H9 (cell line): ENCODE data around the gene RNF17. TPM values are rescaled to one million over a fixed set of nuclear protein-coding genes. Genes with fewer than 3 reads are reported as not detected.
A peak's percentile ranks its signal among the peaks of the same experiment; 100 is the strongest.

Experiments
- DNase-seq: peaks from one replicate; pipeline ENCODE4 v3.0.0-alpha.2; 2017
- H2AFZ ChIP-seq: one replicate; pipeline ENCODE4 v1.6.1; 2013; ENCODE audit warnings: mild to moderate bottlenecking, low read length, control low read depth, moderate library complexity
- H2AK5ac ChIP-seq: 2 replicates; pipeline ENCODE4 v1.6.1; 2013; ENCODE audit warnings: low read length, control low read depth, mixed read lengths; ENCODE audit not compliant: insufficient read length
- H2BK120ac ChIP-seq: one replicate; pipeline ENCODE4 v1.6.1; 2013; ENCODE audit warnings: low read depth, mild to moderate bottlenecking, low read length, control low read depth, inconsistent platforms; ENCODE audit not compliant: poor library complexity, severe bottlenecking
- H2BK12ac ChIP-seq: 2 replicates; pipeline ENCODE4 v1.6.1; 2013; ENCODE audit warnings: low read length, control low read depth, mixed read lengths, low read depth; ENCODE audit not compliant: insufficient read length
- H2BK15ac ChIP-seq: 2 replicates; pipeline ENCODE4 v1.6.1; 2013; ENCODE audit warnings: low read depth, low read length, control low read depth
- H2BK20ac ChIP-seq: one replicate; pipeline ENCODE4 v1.6.1; 2013; ENCODE audit warnings: low read depth, mild to moderate bottlenecking, low read length, control low read depth, inconsistent platforms; ENCODE audit not compliant: poor library complexity, severe bottlenecking
- H2BK5ac ChIP-seq: 2 replicates; pipeline ENCODE4 v1.6.1; 2013; ENCODE audit warnings: low read length, control low read depth, mixed read lengths; ENCODE audit not compliant: insufficient read length
- H3K14ac ChIP-seq: 2 replicates; pipeline ENCODE4 v1.6.1; 2013; ENCODE audit warnings: low read length, control low read depth; ENCODE audit not compliant: insufficient read depth
- H3K18ac ChIP-seq: 2 replicates; pipeline ENCODE4 v1.6.1; 2013; ENCODE audit warnings: low read depth, mild to moderate bottlenecking, mixed read lengths, low read length, control low read depth; ENCODE audit not compliant: insufficient read length
- H3K23ac ChIP-seq: 2 replicates; pipeline ENCODE4 v1.6.1; 2013; ENCODE audit warnings: low read length, control low read depth, mixed read lengths, low read depth; ENCODE audit not compliant: insufficient read length
- H3K23me2 ChIP-seq: 2 replicates; pipeline ENCODE4 v1.6.1; 2013; ENCODE audit warnings: low read depth, mild to moderate bottlenecking, mixed read lengths, low read length, control low read depth; ENCODE audit not compliant: insufficient read length, poor library complexity, severe bottlenecking
- H3K27ac ChIP-seq: 2 replicates; pipeline ENCODE4 v1.5.1; 2013; ENCODE audit warnings: low read length, control low read depth, mixed read lengths, low read depth; ENCODE audit not compliant: insufficient read length
- H3K27me3 ChIP-seq: 2 replicates; pipeline ENCODE4 v1.6.1; 2013; ENCODE audit warnings: low read length, control low read depth, inconsistent platforms; ENCODE audit not compliant: insufficient read depth
- H3K4ac ChIP-seq: 2 replicates; pipeline ENCODE4 v1.6.1; 2013; ENCODE audit warnings: low read depth, mild to moderate bottlenecking, control low read depth, inconsistent platforms, low read length, moderate library complexity
- H3K4me1 ChIP-seq: 2 replicates; pipeline ENCODE4 v1.6.1; 2013; ENCODE audit warnings: low read length, control low read depth, inconsistent platforms; ENCODE audit not compliant: insufficient read depth
- H3K4me2 ChIP-seq: 2 replicates; pipeline ENCODE4 v1.6.1; 2013; ENCODE audit warnings: low read length, control low read depth, mixed read lengths; ENCODE audit not compliant: insufficient read length, insufficient read depth
- H3K56ac ChIP-seq: 2 replicates; pipeline ENCODE4 v1.6.1; 2013; ENCODE audit warnings: low read depth, mild to moderate bottlenecking, mixed read lengths, low read length, control low read depth; ENCODE audit not compliant: insufficient read length
- H3K79me1 ChIP-seq: 2 replicates; pipeline ENCODE4 v1.6.1; 2013; ENCODE audit warnings: low read depth, mild to moderate bottlenecking, moderate library complexity, low read length, control low read depth, inconsistent platforms; ENCODE audit not compliant: insufficient read depth, poor library complexity, severe bottlenecking
- H3K79me2 ChIP-seq: 2 replicates; pipeline ENCODE4 v1.6.1; 2013; ENCODE audit warnings: low read length, control low read depth, inconsistent platforms; ENCODE audit not compliant: insufficient read depth
- H3K9ac ChIP-seq: 2 replicates; pipeline ENCODE4 v1.6.1; 2013; ENCODE audit warnings: low read length, control low read depth, mixed read lengths; ENCODE audit not compliant: insufficient read length; ENCODE audit errors: extremely low read depth
- H3K9me3 ChIP-seq: one replicate; pipeline ENCODE4 v1.6.1; 2013; ENCODE audit warnings: low read depth, low read length, inconsistent platforms; ENCODE audit not compliant: control insufficient read depth
- H3T11ph ChIP-seq: one replicate; pipeline ENCODE4 v1.6.1; 2013; ENCODE audit warnings: mild to moderate bottlenecking, low read length, control low read depth, inconsistent platforms
- H4K20me1 ChIP-seq: one replicate; pipeline ENCODE4 v1.6.1; 2013; ENCODE audit not compliant: control insufficient read depth, insufficient read length, insufficient read depth
- H4K5ac ChIP-seq: 2 replicates; pipeline ENCODE4 v1.6.1; 2013; ENCODE audit warnings: low read depth, mild to moderate bottlenecking, mixed read lengths, low read length, control low read depth; ENCODE audit not compliant: insufficient read length
- H4K8ac ChIP-seq: replicated peaks from 2 replicates; pipeline ENCODE4 v1.6.1; 2013; ENCODE audit warnings: low read length, control low read depth, mixed read lengths, low read depth; ENCODE audit not compliant: insufficient read length
- H4K91ac ChIP-seq: 2 replicates; pipeline ENCODE4 v1.6.1; 2013; ENCODE audit warnings: low read depth, mild to moderate bottlenecking, moderate library complexity, mixed read lengths, low read length, control low read depth; ENCODE audit not compliant: insufficient read length
- H3K27ac Mint-ChIP-seq, 3 experiments: 2 replicates in 2 of 3; 3 replicates in 1 of 3; pipeline ENCODE4 v1.8.0; 2020 to 2021; ENCODE audit warnings: mixed read lengths in 3 of 3, mild to moderate bottlenecking in 1 of 3, moderate library complexity in 1 of 3
- H3K27me3 Mint-ChIP-seq: 2 replicates; pipeline ENCODE4 v1.8.0; 2021; ENCODE audit warnings: low read depth, mild to moderate bottlenecking, moderate library complexity, mixed read lengths
- H3K36me3 Mint-ChIP-seq, 3 experiments: 2 replicates in 2 of 3; 3 replicates in 1 of 3; pipeline ENCODE4 v1.8.0; 2020 to 2021; ENCODE audit warnings: low read depth in 3 of 3, mixed read lengths in 3 of 3; ENCODE audit not compliant: insufficient read depth in 1 of 3
- H3K4me1 Mint-ChIP-seq, 2 experiments: 2 replicates each; pipeline ENCODE4 v1.8.0; 2020; ENCODE audit warnings: mixed read lengths in 2 of 2
- H3K4me3 Mint-ChIP-seq, 2 experiments: 2 replicates in 1 of 2; 3 replicates in 1 of 2; pipeline ENCODE4 v1.8.0; 2020 to 2021; ENCODE audit warnings: mild to moderate bottlenecking in 2 of 2, mixed read lengths in 2 of 2, moderate library complexity in 1 of 2
- H3K9me3 Mint-ChIP-seq, 2 experiments: 2 replicates in 1 of 2; 3 replicates in 1 of 2; pipeline ENCODE4 v1.8.0; 2020; ENCODE audit warnings: mild to moderate bottlenecking in 2 of 2, mixed read lengths in 2 of 2, moderate library complexity in 1 of 2
- CTCF ChIP-seq: fragments of 200-600 bp; sonication (generic); conservative IDR thresholded peaks from 3 replicates; pipeline ENCODE4 v1.8.0; 2021; ENCODE audit warnings: antibody characterized with exemption, mild to moderate bottlenecking
- WGBS: extraction: QIAGEN DNeasy Blood & Tissue Kit; methylation state at CpG from one replicate; pipeline ENCODE4 v1.1.7; 2013; ENCODE audit warnings: missing lambda C conversion rate, low lambda C conversion rate, mixed read lengths; ENCODE audit not compliant: insufficient read length; ENCODE audit errors: extremely low coverage; 5-methylcytosine and 5-hydroxymethylcytosine counted together
- total RNA-seq: library from RNA; stranded (reverse); gene quantifications from 2 replicates; pipeline ENCODE4 v1.2.1, GENCODE V29; 2021

RNF17 gene
- total RNA-seq, 1 experiment from 2014 or later = not detected

DNA sequence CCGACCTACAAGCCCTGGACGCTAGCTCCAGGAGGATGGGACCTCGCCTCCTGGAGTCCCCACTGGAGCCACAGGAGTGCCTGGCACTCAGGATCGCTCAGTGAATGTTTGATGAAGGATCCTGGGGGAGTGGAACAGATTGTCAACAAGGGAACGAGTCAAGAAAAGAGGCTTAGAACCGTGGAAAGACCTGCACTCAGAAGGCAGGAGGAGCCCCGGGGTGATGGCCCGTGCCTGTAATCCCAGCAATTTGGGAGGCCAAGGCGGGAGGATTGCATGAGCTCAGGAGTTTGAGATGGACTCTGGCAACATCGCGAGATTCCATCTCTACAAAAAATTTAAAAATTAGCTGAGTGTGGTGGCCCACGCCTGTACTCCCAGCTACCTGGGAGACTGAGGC, 44.8 kb upstream of the RNF17 start:
- H3K36me3 Mint-ChIP-seq = no peaks in the 10 kb centered on the region; a peak in 1 of 7 replicates
- H3K14ac ChIP-seq = no peak overlapping the region

More for the DNA sequence above, 44.8 kb upstream of the RNF17 start:
- DNase-seq = no peak
- no peaks in the 10 kb centered on the region for H3K79me2 ChIP-seq
- peak overlapping the region; percentile 60 for H2BK20ac ChIP-seq
- H3T11ph ChIP-seq = no peak overlapping the region
- no peak overlapping the region for H3K23ac ChIP-seq
- Mint-ChIP-seq H3K27me3 (no peaks in the 10 kb centered on the region; the same call in none of the 2 replicates), H3K4me1 (peaks cover 14 to 21% of the 10 kb centered on the region in 2 experiments), H3K4me3 (no peak overlapping the region), H3K9me3 (no peaks in the 10 kb centered on the region; a peak in 1 of 5 replicates), H3K27ac (peak overlapping the region in 1 of 3 experiments; percentile 74; a peak in 1 of 7 replicates)
- no peak overlapping the region for H2BK12ac ChIP-seq
- H4K5ac ChIP-seq = no peak overlapping the region
- H3K9ac ChIP-seq = no peak overlapping the region
- H3K4me1 ChIP-seq = no peaks in the 10 kb centered on the region
- H3K4me2 ChIP-seq = no peak overlapping the region
- H4K8ac ChIP-seq = no peak overlapping the region
- no peak overlapping the region for H2BK5ac ChIP-seq
- H3K27ac ChIP-seq = no peak overlapping the region
- TF ChIP-seq CTCF = no peak
- peaks cover 6% of the 10 kb centered on the region for H3K23me2 ChIP-seq
- no peaks in the 10 kb centered on the region for H3K79me1 ChIP-seq
- no peak overlapping the region for H3K4ac ChIP-seq
- no CpG with 5 or more reads among the region's 12 CpGs for WGBS
- H3K9me3 ChIP-seq = no peaks in the 10 kb centered on the region
- H2BK15ac ChIP-seq = no peak overlapping the region
- H3K18ac ChIP-seq = no peak overlapping the region
- H2AFZ ChIP-seq = no peak overlapping the region
- H3K56ac ChIP-seq = no peak overlapping the region
- no peak overlapping the region for H4K91ac ChIP-seq
- no peak overlapping the region for H2AK5ac ChIP-seq
- no peaks in the 10 kb centered on the region for H4K20me1 ChIP-seq
- H2BK120ac ChIP-seq = no peak overlapping the region
- H3K27me3 ChIP-seq = no peaks in the 10 kb centered on the region
